Natural killer cell (primary cell): ENCODE data around the gene SLC26A4. TPM values are rescaled to one million over a fixed set of nuclear protein-coding genes. Genes with fewer than 3 reads are reported as not detected.

Source experiments
- ATAC-seq, 3 donors: fragments of 150-1000 bp in 2 of 3; fragments of 200-7000 bp in 1 of 3; cut with Tn5 transposase; 1 replicate in 1 of 3; 2 replicates in 2 of 3; pipeline ENCODE4 v1.10.0; 2021; ENCODE audit warnings: mild to moderate bottlenecking in 2 of 3, moderate library complexity in 2 of 3
- DNase-seq, 2 donors: peaks; one replicate each; pipeline versions ENCODE4 v3.0.0 to v3.0.0-alpha.2; 2013 to 2021; ENCODE audit warnings: mixed read lengths in 1 of 2
- H3K27ac ChIP-seq: one replicate; pipeline ENCODE4 v1.5.1; 2013; ENCODE audit warnings: mild to moderate bottlenecking, low read length
- H3K27me3 ChIP-seq: one replicate; pipeline ENCODE4 v1.6.1; 2013; ENCODE audit warnings: low read length; ENCODE audit not compliant: control insufficient read depth, insufficient read depth
- H3K36me3 ChIP-seq: one replicate; pipeline ENCODE4 v1.6.1; 2013; ENCODE audit warnings: low read length; ENCODE audit not compliant: control insufficient read depth, insufficient read depth
- H3K4me1 ChIP-seq: one replicate; pipeline ENCODE4 v1.6.1; 2013; ENCODE audit warnings: low read length; ENCODE audit not compliant: control insufficient read depth, insufficient read depth
- H3K4me3 ChIP-seq: one replicate; pipeline ENCODE4 v1.5.1; 2013; ENCODE audit warnings: low read length
- H3K9me3 ChIP-seq: one replicate; pipeline ENCODE4 v1.6.1; 2013; ENCODE audit warnings: low read length; ENCODE audit not compliant: control insufficient read depth, insufficient read depth
- H3K27ac Mint-ChIP-seq, 2 donors: one replicate each; pipeline ENCODE4 v1.8.0; 2022; ENCODE audit warnings: mild to moderate bottlenecking in 2 of 2, mixed read lengths in 2 of 2, moderate library complexity in 1 of 2
- H3K27me3 Mint-ChIP-seq, 2 donors: one replicate each; pipeline ENCODE4 v1.8.0; 2022; ENCODE audit warnings: low read depth in 2 of 2, mixed read lengths in 2 of 2
- H3K36me3 Mint-ChIP-seq: one replicate; pipeline ENCODE4 v1.8.0; 2022; ENCODE audit warnings: mixed read lengths
- H3K4me1 Mint-ChIP-seq, 2 donors: one replicate each; pipeline ENCODE4 v1.8.0; 2022; ENCODE audit warnings: mixed read lengths in 2 of 2
- H3K4me3 Mint-ChIP-seq: one replicate; pipeline ENCODE4 v1.8.0; 2022; ENCODE audit warnings: mild to moderate bottlenecking, moderate library complexity, mixed read lengths
- H3K9me3 Mint-ChIP-seq, 2 donors: one replicate each; pipeline ENCODE4 v1.8.0; 2022; ENCODE audit warnings: mixed read lengths in 2 of 2
- WGBS: methylation state at CpG from one replicate; pipeline ENCODE4 v1.1.7; 2013; ENCODE audit warnings: missing lambda C conversion rate; ENCODE audit not compliant: insufficient coverage; 5-methylcytosine and 5-hydroxymethylcytosine counted together
- intact Hi-C: fragments of 100-400 bp; cut with micrococcal nuclease; formaldehyde crosslinking; loops from one replicate; pipeline ENCODE4 v1.14.2; 2022
- total RNA-seq, 4 donors: library from RNA; stranded (reverse); fragments of 120-200 nt in 1 of 4; gene quantifications; one replicate each; pipeline versions ENCODE4 v1.2.3 to v1.2.4, GENCODE V29; 2013 to 2022
- TF ChIP-seq, protein P1 (sequence below): fragments of 200-600 bp; IDR thresholded peaks from one replicate; pipeline ENCODE4 v1.8.0; 2022; ENCODE audit warnings: antibody characterized with exemption

SLC26A4 gene
- under 1 TPM in 1 of 3 donors, not detected in 2; 0.45 TPM for total RNA-seq
- 0.16 TPM for total RNA-seq (2013)

GRCh38 chr7:107660381-107661080, at the start of gene SLC26A4:
Gene SLC26A4, plus strand, starts transcription at chr7:107660828. Its CDS starts 814 bp downstream, at chr7:107661642.
- Mint-ChIP-seq H3K27ac (no peak within 1 kb of the TSS), H3K27me3 (peaks cover 39 to 46% of the 10 kb centered on the region in 2 donors), H3K36me3 (no peaks in the 10 kb centered on the region), H3K9me3 (no peaks in the 10 kb centered on the region), H3K4me1 (peaks cover 0 to 6% of the 10 kb centered on the region in 2 donors), H3K4me3 (no peak within 1 kb of the TSS)
- TF ChIP-seq, protein P1, sequence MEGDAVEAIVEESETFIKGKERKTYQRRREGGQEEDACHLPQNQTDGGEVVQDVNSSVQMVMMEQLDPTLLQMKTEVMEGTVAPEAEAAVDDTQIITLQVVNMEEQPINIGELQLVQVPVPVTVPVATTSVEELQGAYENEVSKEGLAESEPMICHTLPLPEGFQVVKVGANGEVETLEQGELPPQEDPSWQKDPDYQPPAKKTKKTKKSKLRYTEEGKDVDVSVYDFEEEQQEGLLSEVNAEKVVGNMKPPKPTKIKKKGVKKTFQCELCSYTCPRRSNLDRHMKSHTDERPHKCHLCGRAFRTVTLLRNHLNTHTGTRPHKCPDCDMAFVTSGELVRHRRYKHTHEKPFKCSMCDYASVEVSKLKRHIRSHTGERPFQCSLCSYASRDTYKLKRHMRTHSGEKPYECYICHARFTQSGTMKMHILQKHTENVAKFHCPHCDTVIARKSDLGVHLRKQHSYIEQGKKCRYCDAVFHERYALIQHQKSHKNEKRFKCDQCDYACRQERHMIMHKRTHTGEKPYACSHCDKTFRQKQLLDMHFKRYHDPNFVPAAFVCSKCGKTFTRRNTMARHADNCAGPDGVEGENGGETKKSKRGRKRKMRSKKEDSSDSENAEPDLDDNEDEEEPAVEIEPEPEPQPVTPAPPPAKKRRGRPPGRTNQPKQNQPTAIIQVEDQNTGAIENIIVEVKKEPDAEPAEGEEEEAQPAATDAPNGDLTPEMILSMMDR, result no peak
- H3K4me3 ChIP-seq, result peak within 1 kb of the TSS; percentile 38
- intact Hi-C loops, result no loop called here
- no peaks in the 10 kb centered on the region for H3K36me3 ChIP-seq
- H3K27ac ChIP-seq, result no peak within 1 kb of the TSS
- DNase-seq (no peak), ATAC-seq (no peak)
- peaks cover 21% of the 10 kb centered on the region for H3K27me3 ChIP-seq
- WGBS, result 3% methylated on average over 37 of the region's 37 CpGs
- H3K4me1 ChIP-seq, result peaks cover 18% of the 10 kb centered on the region
- no peaks in the 10 kb centered on the region for H3K9me3 ChIP-seq

DNA sequence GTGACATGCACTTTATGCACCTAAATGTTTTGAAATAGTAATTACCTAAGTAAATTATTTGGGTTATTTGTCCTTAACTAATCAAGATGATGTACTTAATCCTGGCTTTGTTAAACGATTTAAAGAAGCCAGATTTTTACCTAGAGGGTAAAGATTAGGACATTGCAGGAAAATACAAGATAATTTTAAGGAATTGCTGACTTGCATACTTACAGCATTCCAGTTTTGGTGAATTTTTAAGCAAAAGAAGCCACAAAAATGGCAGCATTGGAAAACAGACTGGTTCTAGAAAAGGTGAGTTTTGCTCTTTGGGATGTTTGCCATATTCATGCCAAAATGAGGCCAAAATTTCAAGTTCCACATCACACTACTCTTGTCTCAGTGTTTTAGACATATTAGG, 47.2 kb upstream of the SLC26A4 start:
- H3K4me3 Mint-ChIP-seq, result no peak overlapping the region
- no peaks in the 10 kb centered on the region for H3K36me3 Mint-ChIP-seq
- WGBS, result 91% methylated on average over 1 of the region's 1 CpG
- H3K27me3 Mint-ChIP-seq, result no peaks in the 10 kb centered on the region
- H3K9me3 Mint-ChIP-seq, result no peaks in the 10 kb centered on the region
- Histone ChIP-seq H3K4me1 (no peaks in the 10 kb centered on the region), H3K27ac (no peak overlapping the region), H3K4me3 (no peak overlapping the region), H3K27me3 (no peaks in the 10 kb centered on the region), H3K36me3 (peaks cover 27% of the 10 kb centered on the region), H3K9me3 (no peaks in the 10 kb centered on the region)
- no peaks in the 10 kb centered on the region for H3K4me1 Mint-ChIP-seq
- DNase-seq (no peak), ATAC-seq (no peak)
- intact Hi-C loops, result no loop called here
- H3K27ac Mint-ChIP-seq, result no peak overlapping the region
- TF ChIP-seq, protein P1, result no peak

- no peaks in the 10 kb centered on the region for H3K9me3 Mint-ChIP-seq
- Histone ChIP-seq H3K4me1 (no peaks in the 10 kb centered on the region), H3K27ac (no peak overlapping the region), H3K36me3 (peaks cover 27% of the 10 kb centered on the region), H3K4me3 (no peak overlapping the region), H3K27me3 (no peaks in the 10 kb centered on the region), H3K9me3 (no peaks in the 10 kb centered on the region)
- no peak for DNase-seq
- intact Hi-C loops, result no loop called here
- no peak for ATAC-seq
- no peaks in the 10 kb centered on the region for H3K36me3 Mint-ChIP-seq
- TF ChIP-seq, protein P1, result no peak
- no peak overlapping the region for H3K27ac Mint-ChIP-seq
- no peaks in the 10 kb centered on the region for H3K4me1 Mint-ChIP-seq
- no peaks in the 10 kb centered on the region for H3K27me3 Mint-ChIP-seq
- no peak overlapping the region for H3K4me3 Mint-ChIP-seq
Measured at GRCh38 chr7:107613948-107614347, 46.7 kb upstream of the SLC26A4 start.

- H3K36me3 ChIP-seq, result peaks cover 27% of the 10 kb centered on the region
- Mint-ChIP-seq H3K27ac (no peak overlapping the region), H3K4me3 (no peak overlapping the region), H3K9me3 (no peaks in the 10 kb centered on the region), H3K36me3 (no peaks in the 10 kb centered on the region), H3K4me1 (no peaks in the 10 kb centered on the region), H3K27me3 (no peaks in the 10 kb centered on the region)
- H3K9me3 ChIP-seq, result no peaks in the 10 kb centered on the region
- no peaks in the 10 kb centered on the region for H3K27me3 ChIP-seq
- ATAC-seq (no peak), DNase-seq (no peak)
- no peak overlapping the region for H3K4me3 ChIP-seq
- TF ChIP-seq, protein P1, result no peak
- no peak overlapping the region for H3K27ac ChIP-seq
- H3K4me1 ChIP-seq, result no peaks in the 10 kb centered on the region
- intact Hi-C loops, result no loop called here
Measured at GRCh38 chr7:107614425-107614824, 46.2 kb upstream of the SLC26A4 start.
